BJ (cell line): ENCODE data around the gene IL17B. TPM values are rescaled to one million over a fixed set of nuclear protein-coding genes. Genes with fewer than 3 reads are reported as not detected.
"Not testable (repeated sequence)": the region's sequence is repeated elsewhere in the genome, so short reads cannot be mapped to it uniquely, and the experiment has no call there.

ENCODE experiments used
- CTCF ChIA-PET: fragments of 350-600 bp; formaldehyde crosslinking; extraction: SDS; loops from one replicate; lab custom pipeline; 2021; ENCODE audit warnings: antibody characterized with exemption, inconsistent platforms; lab: Yijun Ruan, JAX
- POLR2A ChIA-PET: fragments of 300-600 bp; sonication (Branson Sonifier 250); formaldehyde crosslinking; extraction: SDS; loops from one replicate; lab custom pipeline; 2021; ENCODE audit warnings: antibody characterized with exemption; lab: Charles Lee
- DNase-seq: peaks from one replicate; pipeline ENCODE4 v3.0.0-alpha.2; 2011; ENCODE audit warnings: low read depth
- H3K27me3 ChIP-seq: 2 replicates; pipeline ENCODE4 v1.6.0; 2011; ENCODE audit warnings: low read length; ENCODE audit not compliant: control insufficient read depth, insufficient read depth
- H3K36me3 ChIP-seq: 2 replicates; pipeline ENCODE4 v1.5.1; 2011; ENCODE audit warnings: low read length; ENCODE audit not compliant: control insufficient read depth, insufficient read depth
- H3K4me3 ChIP-seq: 2 replicates; pipeline ENCODE4 v1.5.1; 2011; ENCODE audit warnings: low read depth, mild to moderate bottlenecking, control low read depth, low read length
- polyA plus RNA-seq: library from polyadenylated mRNA; depleted of rRNA; stranded (reverse); fragments of >200 nt; gene quantifications from 2 replicates; pipeline ENCODE4 v1.2.3, GENCODE V29; 2011
- TF ChIP-seq, protein P1 (sequence below): IDR thresholded peaks from 2 replicates; pipeline ENCODE4 v1.5.1; 2011; ENCODE audit warnings: low read depth, mild to moderate bottlenecking, control low read depth, inconsistent platforms, low read length, moderate library complexity; ENCODE audit not compliant: insufficient read depth

IL17B gene
- polyA plus RNA-seq, 1 experiment: 0.90 TPM

DNA sequence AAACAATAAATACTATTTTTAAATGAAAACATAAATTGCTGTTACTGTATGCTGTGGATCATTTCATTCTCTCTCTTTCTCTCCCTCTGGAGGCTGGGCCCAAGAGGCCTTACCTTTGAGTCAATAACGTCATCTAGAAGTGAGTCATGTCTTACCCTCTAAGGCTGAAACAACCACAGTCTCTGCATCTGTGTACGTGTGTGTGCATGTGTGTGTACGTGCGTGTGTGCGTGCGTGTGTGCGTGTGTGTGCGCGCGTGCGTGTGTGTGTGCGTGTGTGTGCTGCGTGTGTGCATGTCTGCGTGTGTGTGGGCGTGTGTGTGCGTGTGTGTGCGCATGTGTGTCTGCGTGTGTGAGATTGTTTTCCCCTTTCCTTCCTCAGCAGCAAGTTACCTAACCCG lies 13.6 kb upstream of the IL17B start:
- no peak overlapping the region for H3K4me3 ChIP-seq
- no peak for DNase-seq
- TF ChIP-seq, protein P1, sequence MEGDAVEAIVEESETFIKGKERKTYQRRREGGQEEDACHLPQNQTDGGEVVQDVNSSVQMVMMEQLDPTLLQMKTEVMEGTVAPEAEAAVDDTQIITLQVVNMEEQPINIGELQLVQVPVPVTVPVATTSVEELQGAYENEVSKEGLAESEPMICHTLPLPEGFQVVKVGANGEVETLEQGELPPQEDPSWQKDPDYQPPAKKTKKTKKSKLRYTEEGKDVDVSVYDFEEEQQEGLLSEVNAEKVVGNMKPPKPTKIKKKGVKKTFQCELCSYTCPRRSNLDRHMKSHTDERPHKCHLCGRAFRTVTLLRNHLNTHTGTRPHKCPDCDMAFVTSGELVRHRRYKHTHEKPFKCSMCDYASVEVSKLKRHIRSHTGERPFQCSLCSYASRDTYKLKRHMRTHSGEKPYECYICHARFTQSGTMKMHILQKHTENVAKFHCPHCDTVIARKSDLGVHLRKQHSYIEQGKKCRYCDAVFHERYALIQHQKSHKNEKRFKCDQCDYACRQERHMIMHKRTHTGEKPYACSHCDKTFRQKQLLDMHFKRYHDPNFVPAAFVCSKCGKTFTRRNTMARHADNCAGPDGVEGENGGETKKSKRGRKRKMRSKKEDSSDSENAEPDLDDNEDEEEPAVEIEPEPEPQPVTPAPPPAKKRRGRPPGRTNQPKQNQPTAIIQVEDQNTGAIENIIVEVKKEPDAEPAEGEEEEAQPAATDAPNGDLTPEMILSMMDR: no peak
- no peaks in the 10 kb centered on the region for H3K36me3 ChIP-seq
- ChIA-PET CTCF (interaction anchor here (1.5 kb wide), 1 partner anchor 37 kb away, joined by 3 read pairs; no protein-coding TSS in a partner anchor), POLR2A (interaction anchor here (0.7 kb wide), 1 partner anchor 89 kb away, joined by 3 read pairs; no protein-coding TSS in a partner anchor)
- no peaks in the 10 kb centered on the region for H3K27me3 ChIP-seq

DNA sequence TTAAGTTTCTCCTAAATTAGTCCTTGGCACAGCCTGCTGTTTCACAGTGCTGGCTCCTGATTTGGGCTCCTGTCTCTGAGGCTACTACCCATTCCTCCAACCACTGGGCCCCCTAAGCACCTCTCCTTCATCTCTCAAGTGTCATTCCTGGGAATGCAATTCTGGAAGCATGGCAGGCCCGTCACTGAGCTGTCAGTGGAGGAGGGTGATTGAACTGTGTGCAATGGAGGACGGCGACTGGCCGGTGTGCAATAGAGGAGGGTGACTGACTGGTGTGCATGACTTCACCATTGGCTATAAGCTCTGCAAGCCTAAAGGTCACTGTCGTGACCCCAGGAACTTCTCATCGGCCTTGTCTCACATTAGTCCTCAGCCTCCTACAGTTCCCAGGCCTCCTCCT lies 12.4 kb upstream of the IL17B start:
- Histone ChIP-seq H3K27me3 (no peaks in the 10 kb centered on the region), H3K36me3 (no peaks in the 10 kb centered on the region), H3K4me3 (no peak overlapping the region)
- ChIA-PET CTCF (interaction anchor here (1.5 kb wide), 1 partner anchor 39 kb away, joined by 3 read pairs; no protein-coding TSS in a partner anchor), POLR2A (no interaction called here)
- TF ChIP-seq, protein P1: no peak
- DNase-seq: no peak

DNA sequence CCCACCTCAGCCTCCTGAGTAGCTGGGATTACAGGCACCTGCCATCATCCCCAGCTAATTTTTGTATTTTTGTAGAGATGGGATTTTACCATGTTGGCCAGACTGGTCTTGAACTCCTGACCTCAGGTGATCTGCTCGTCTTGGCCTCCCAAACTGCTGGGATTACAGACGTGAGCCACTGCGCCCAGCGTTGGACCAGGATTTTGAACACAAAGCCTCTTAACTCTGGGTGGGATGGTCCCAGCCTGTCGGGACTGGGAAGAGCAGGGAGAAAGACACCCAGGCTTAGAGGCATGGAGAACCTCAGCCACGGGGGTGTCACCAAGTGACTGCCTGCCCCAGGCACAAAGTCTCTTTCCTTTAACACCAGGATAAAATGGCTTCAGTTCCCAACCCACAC lies 12.0 kb upstream of the IL17B start:
- H3K4me3 ChIP-seq, H3K36me3 ChIP-seq, DNase-seq, H3K27me3 ChIP-seq, POLR2A ChIA-PET: not testable (repeated sequence)
- CTCF ChIA-PET: interaction anchor here (0.6 to 1.6 kb wide), 2 partner anchors 169 to 227 kb away, joined by 3 to 7 read pairs; no protein-coding TSS in a partner anchor

DNA sequence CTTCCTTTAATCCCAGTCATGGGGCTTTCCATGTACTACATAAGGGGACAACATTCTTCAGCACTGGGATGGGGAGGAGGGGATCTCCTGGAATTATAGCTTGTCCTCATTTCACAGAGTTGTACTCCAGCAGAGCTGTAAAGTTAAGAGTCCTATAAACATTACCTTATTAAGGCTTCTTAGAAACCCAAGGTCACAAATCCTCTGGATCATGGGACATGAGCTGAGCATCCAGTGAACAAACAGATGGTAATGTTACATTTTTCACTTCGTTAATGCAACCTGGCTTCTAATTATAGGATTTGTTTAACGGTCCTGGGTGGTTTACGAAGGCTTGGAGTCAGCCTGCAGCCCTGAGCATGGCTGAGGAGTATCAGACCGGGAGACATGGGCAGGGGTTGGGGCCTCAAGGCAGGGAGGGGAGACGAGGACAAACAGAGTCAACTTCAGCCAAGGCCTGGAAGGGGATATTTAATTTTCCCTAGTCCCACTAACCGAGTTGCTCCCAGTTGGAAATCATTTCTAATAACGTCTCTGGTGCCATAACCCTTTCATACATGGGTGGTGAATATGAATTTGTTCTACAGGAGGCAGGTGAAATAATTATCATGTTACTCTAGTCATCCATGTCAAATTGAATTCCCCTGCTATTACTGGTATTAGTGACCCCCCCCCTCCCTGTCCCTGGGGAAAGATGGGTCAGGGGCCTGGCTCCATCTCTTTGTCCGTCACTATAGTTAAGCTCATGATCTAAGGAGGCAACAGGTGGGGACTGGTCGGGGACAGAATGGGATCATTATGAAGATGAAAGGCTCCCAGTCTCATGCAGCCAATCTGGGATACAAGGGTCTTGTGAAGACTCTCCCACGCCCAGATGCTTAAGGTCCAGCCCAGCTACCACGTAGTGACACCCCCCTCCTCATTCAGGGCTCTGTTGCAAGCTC lies 10.7 kb upstream of the IL17B start:
- Histone ChIP-seq H3K36me3 (no peaks in the 10 kb centered on the region), H3K4me3 (no peak overlapping the region), H3K27me3 (no peaks in the 10 kb centered on the region)
- TF ChIP-seq, protein P1: no peak
- no peak for DNase-seq
- ChIA-PET POLR2A (no interaction called here), CTCF (interaction anchor here (0.5 to 4.4 kb wide), 6 partner anchors 9 to 616 kb away, joined by 3 to 23 read pairs (median 6); no protein-coding TSS in a partner anchor)

DNA sequence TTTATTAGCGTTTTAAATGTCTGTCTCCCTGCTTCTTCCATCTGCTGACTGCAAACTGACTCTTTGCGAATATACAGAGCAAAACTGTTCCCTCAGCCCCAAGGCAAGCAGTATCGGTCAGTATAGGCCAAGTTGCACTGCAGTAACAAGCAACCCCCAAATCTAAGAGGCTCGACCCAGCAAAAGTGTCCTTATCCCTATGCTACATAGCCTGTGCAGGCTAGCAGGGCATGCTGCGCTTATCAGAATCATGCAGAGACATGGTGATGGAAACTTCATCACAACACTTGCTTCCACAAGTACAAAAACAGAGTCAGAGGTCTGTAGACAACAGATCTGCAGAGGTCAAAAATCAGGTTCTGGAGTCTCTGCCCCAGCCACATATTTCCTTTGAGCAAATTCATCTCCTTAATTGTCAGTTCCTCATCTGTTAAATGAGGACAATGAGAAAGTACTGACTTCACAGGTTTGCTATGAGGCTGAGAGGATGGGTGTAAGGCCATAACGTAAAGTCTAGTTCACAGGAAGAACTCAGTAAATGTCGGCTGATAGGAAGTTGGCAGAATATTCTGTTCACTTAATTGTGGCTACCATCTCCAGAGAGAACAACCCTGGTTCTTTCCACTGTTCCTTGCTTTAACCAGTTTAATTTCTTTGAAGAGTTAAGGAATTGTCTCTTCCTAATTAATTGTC lies 9.6 kb upstream of the IL17B start:
- H3K27me3 ChIP-seq: no peaks in the 10 kb centered on the region
- no peak for DNase-seq
- POLR2A ChIA-PET: interaction anchor here (0.6 to 1.6 kb wide), 5 partner anchors 16 to 101 kb away, joined by 3 to 9 read pairs (median 5); no protein-coding TSS in a partner anchor
- no peak overlapping the region for H3K4me3 ChIP-seq
- CTCF ChIA-PET: interaction anchor here (0.5 to 14.2 kb wide), 9 partner anchors 9 to 617 kb away, joined by 3 to 257 read pairs (median 6); no protein-coding TSS in a partner anchor
- no peaks in the 10 kb centered on the region for H3K36me3 ChIP-seq
- TF ChIP-seq, protein P1: no peak
